Putamen (tissue), 1 donor: ENCODE measurements around the gene AFG1L.
"Not testable (repeated sequence)": the region's sequence is repeated elsewhere in the genome, so short reads cannot be mapped to it uniquely, and the experiment has no call there.

Source experiments
- DNase-seq: peaks from one replicate; pipeline ENCODE4 v3.0.0-alpha.2; 2016; ENCODE audit warnings: low spot score

Gene AFG1L

GRCh38 chr6:108416047-108416833 is 121.4 kb downstream of the AFG1L start:
- not testable (repeated sequence) for DNase-seq

GRCh38 chr6:108417027-108417426 is 122.2 kb downstream of the AFG1L start:
- no peak for DNase-seq

- no peak for DNase-seq
These were observed 124.6 kb downstream of the AFG1L start for GRCh38 chr6:108419474-108419873.

GRCh38 chr6:108419934-108420609 is 125.2 kb downstream of the AFG1L start:
- no peak for DNase-seq

- no peak for DNase-seq
These were observed 126.5 kb downstream of the AFG1L start for GRCh38 chr6:108421366-108421765.

GRCh38 chr6:108423982-108424705 is 129.3 kb downstream of the AFG1L start:
- DNase-seq = no peak

- DNase-seq = no peak
These were observed 130.6 kb downstream of the AFG1L start for GRCh38 chr6:108425428-108425827.

- no peak for DNase-seq
These were observed 137.3 kb downstream of the AFG1L start for GRCh38 chr6:108432143-108432542.

GRCh38 chr6:108432792-108433191 is 137.9 kb downstream of the AFG1L start:
- no peak for DNase-seq

GRCh38 chr6:108434222-108434621 is 139.4 kb downstream of the AFG1L start:
- no peak for DNase-seq

- DNase-seq = no peak
These were observed 140.5 kb downstream of the AFG1L start for GRCh38 chr6:108435391-108435790.

GRCh38 chr6:108436771-108437170 is 141.9 kb downstream of the AFG1L start:
- DNase-seq = no peak

- no peak for DNase-seq
These were observed 143.0 kb downstream of the AFG1L start for GRCh38 chr6:108437821-108438220.

- DNase-seq = no peak
These were observed 144.1 kb downstream of the AFG1L start for GRCh38 chr6:108438918-108439317.

- no peak for DNase-seq
These were observed 146.3 kb downstream of the AFG1L start for GRCh38 chr6:108441141-108441540.

- no peak for DNase-seq
These were observed 148.1 kb downstream of the AFG1L start for GRCh38 chr6:108442770-108443520.

- DNase-seq = no peak
These were observed 151.8 kb downstream of the AFG1L start for GRCh38 chr6:108446629-108447150.

GRCh38 chr6:108448481-108448880 is 153.6 kb downstream of the AFG1L start:
- DNase-seq = no peak

GRCh38 chr6:108449717-108450116 is 154.9 kb downstream of the AFG1L start:
- DNase-seq = not testable (repeated sequence)

- no peak for DNase-seq
These were observed 157.0 kb downstream of the AFG1L start for GRCh38 chr6:108451816-108452215.

- no peak for DNase-seq
These were observed 157.9 kb downstream of the AFG1L start for GRCh38 chr6:108452711-108453195.
